Mesendoderm (in vitro differentiated cells): ENCODE results near the gene AGBL4.

Experiments used
- DNase-seq: peaks from one replicate; pipeline ENCODE4 v3.0.0; 2013
- H2AK5ac ChIP-seq: 2 replicates; pipeline ENCODE4 v1.6.1; 2013; ENCODE audit warnings: low read length, inconsistent platforms
- H2BK120ac ChIP-seq: 2 replicates; pipeline ENCODE4 v1.6.1; 2013; ENCODE audit warnings: low read depth, mild to moderate bottlenecking, low read length, moderate library complexity, mixed read lengths
- H2BK15ac ChIP-seq: replicated peaks from 2 replicates; pipeline ENCODE4 v1.6.1; 2013; ENCODE audit warnings: low read depth, mild to moderate bottlenecking, moderate library complexity
- H2BK5ac ChIP-seq: 2 replicates; pipeline ENCODE4 v1.6.1; 2013; ENCODE audit warnings: low read length, inconsistent platforms
- H3K18ac ChIP-seq: 2 replicates; pipeline ENCODE4 v1.6.1; 2013; ENCODE audit warnings: mild to moderate bottlenecking, low read length, mixed read lengths
- H3K23ac ChIP-seq: one replicate; pipeline ENCODE4 v1.6.1; 2013; ENCODE audit warnings: low read length
- H3K27ac ChIP-seq: 2 replicates; pipeline ENCODE4 v1.5.1; 2013; ENCODE audit warnings: low read depth, mild to moderate bottlenecking, inconsistent platforms, low read length, moderate library complexity
- H3K27me3 ChIP-seq: 2 replicates; pipeline ENCODE4 v1.6.1; 2013; ENCODE audit warnings: low read length, control low read depth, mild to moderate bottlenecking, inconsistent platforms; ENCODE audit not compliant: insufficient read depth, poor library complexity
- H3K36me3 ChIP-seq: 2 replicates; pipeline ENCODE4 v1.6.1; 2013; ENCODE audit warnings: low read length, inconsistent platforms; ENCODE audit not compliant: control insufficient read depth, insufficient read depth
- H3K4ac ChIP-seq: one replicate; pipeline ENCODE4 v1.6.1; 2013; ENCODE audit warnings: low read depth, mild to moderate bottlenecking, low read length, moderate library complexity
- H3K4me1 ChIP-seq: 2 replicates; pipeline ENCODE4 v1.6.1; 2013; ENCODE audit warnings: low read depth, low read length, inconsistent platforms; ENCODE audit not compliant: control insufficient read depth
- H3K4me2 ChIP-seq: 2 replicates; pipeline ENCODE4 v1.6.1; 2013; ENCODE audit warnings: low read length
- H3K4me3 ChIP-seq: 2 replicates; pipeline ENCODE4 v1.5.1; 2013; ENCODE audit warnings: mild to moderate bottlenecking, low read length
- H3K56ac ChIP-seq: one replicate; pipeline ENCODE4 v1.6.1; 2013; ENCODE audit warnings: low read length
- H3K79me1 ChIP-seq: 2 replicates; pipeline ENCODE4 v1.6.1; 2013; ENCODE audit warnings: low read length, inconsistent platforms
- H3K79me2 ChIP-seq: 2 replicates; pipeline ENCODE4 v1.6.1; 2013; ENCODE audit warnings: mild to moderate bottlenecking, low read length; ENCODE audit not compliant: control insufficient read depth, insufficient read depth
- H3K9ac ChIP-seq: 2 replicates; pipeline ENCODE4 v1.6.1; 2013; ENCODE audit warnings: low read length, inconsistent platforms
- H4K5ac ChIP-seq: one replicate; pipeline ENCODE4 v1.6.1; 2013; ENCODE audit warnings: low read length
- H4K8ac ChIP-seq: one replicate; pipeline ENCODE4 v1.6.1; 2013; ENCODE audit warnings: low read depth, mild to moderate bottlenecking, control low read depth, low read length, moderate library complexity
- WGBS: extraction: QIAGEN DNeasy Blood & Tissue Kit; methylation state at CpG from one replicate; pipeline ENCODE4 v1.1.7; 2013; ENCODE audit warnings: low lambda C conversion rate, missing lambda C conversion rate; ENCODE audit not compliant: insufficient coverage; ENCODE audit errors: extremely low coverage; 5-methylcytosine and 5-hydroxymethylcytosine counted together

AGBL4 gene

GRCh38 chr1:49060766-49061165 is 963.0 kb downstream of the AGBL4 start:
- Histone ChIP-seq H3K4me2 (no peak overlapping the region), H3K27ac (no peak overlapping the region), H4K8ac (no peak overlapping the region), H3K4ac (no peak overlapping the region), H3K18ac (no peak overlapping the region), H4K5ac (no peak overlapping the region), H2BK5ac (no peak overlapping the region), H3K79me2 (no peaks in the 10 kb centered on the region), H3K27me3 (no peaks in the 10 kb centered on the region), H3K4me1 (no peaks in the 10 kb centered on the region), H2BK120ac (no peak overlapping the region), H3K79me1 (no peaks in the 10 kb centered on the region), H3K23ac (no peak overlapping the region), H3K56ac (no peak overlapping the region), H2BK15ac (no peak overlapping the region), H2AK5ac (no peak overlapping the region), H3K9ac (no peak overlapping the region), H3K36me3 (no peaks in the 10 kb centered on the region), H3K4me3 (no peak overlapping the region)
- no CpG with 5 or more reads among the region's 1 CpG for WGBS
- no peak for DNase-seq

GRCh38 chr1:49059087-49059486 is 964.7 kb downstream of the AGBL4 start:
- no peak overlapping the region for H3K27ac ChIP-seq
- no peak overlapping the region for H4K8ac ChIP-seq
- H3K23ac ChIP-seq = no peak overlapping the region
- H3K4me2 ChIP-seq = no peak overlapping the region
- no peaks in the 10 kb centered on the region for H3K36me3 ChIP-seq
- DNase-seq = no peak
- no peaks in the 10 kb centered on the region for H3K27me3 ChIP-seq
- H3K4me3 ChIP-seq = no peak overlapping the region
- no peak overlapping the region for H3K4ac ChIP-seq
- no peak overlapping the region for H2BK15ac ChIP-seq
- H4K5ac ChIP-seq = no peak overlapping the region
- H3K79me1 ChIP-seq = no peaks in the 10 kb centered on the region
- H3K18ac ChIP-seq = no peak overlapping the region
- no peak overlapping the region for H3K9ac ChIP-seq
- WGBS = no CpG with 5 or more reads among the region's 3 CpGs
- H3K79me2 ChIP-seq = no peaks in the 10 kb centered on the region
- no peak overlapping the region for H2AK5ac ChIP-seq
- no peak overlapping the region for H2BK5ac ChIP-seq
- no peaks in the 10 kb centered on the region for H3K4me1 ChIP-seq
- no peak overlapping the region for H3K56ac ChIP-seq
- no peak overlapping the region for H2BK120ac ChIP-seq

- no peak overlapping the region for H3K27ac ChIP-seq
- H3K56ac ChIP-seq = no peak overlapping the region
- no peak overlapping the region for H4K5ac ChIP-seq
- no peaks in the 10 kb centered on the region for H3K27me3 ChIP-seq
- no peaks in the 10 kb centered on the region for H3K79me1 ChIP-seq
- no peak overlapping the region for H3K4me2 ChIP-seq
- H3K4me3 ChIP-seq = no peak overlapping the region
- WGBS = no CpG with 5 or more reads among the region's 1 CpG
- DNase-seq = no peak
- H3K9ac ChIP-seq = no peak overlapping the region
- H2BK15ac ChIP-seq = no peak overlapping the region
- no peak overlapping the region for H2BK5ac ChIP-seq
- no peak overlapping the region for H4K8ac ChIP-seq
- no peaks in the 10 kb centered on the region for H3K79me2 ChIP-seq
- no peak overlapping the region for H3K4ac ChIP-seq
- no peak overlapping the region for H3K23ac ChIP-seq
- H3K4me1 ChIP-seq = no peaks in the 10 kb centered on the region
- H3K36me3 ChIP-seq = no peaks in the 10 kb centered on the region
- no peak overlapping the region for H2AK5ac ChIP-seq
- H2BK120ac ChIP-seq = no peak overlapping the region
- H3K18ac ChIP-seq = no peak overlapping the region
Measured at GRCh38 chr1:49052102-49052501, 971.7 kb downstream of the AGBL4 start.

- H3K4me3 ChIP-seq = no peak overlapping the region
- no peak overlapping the region for H2AK5ac ChIP-seq
- H3K36me3 ChIP-seq = no peaks in the 10 kb centered on the region
- no peak overlapping the region for H3K23ac ChIP-seq
- H3K4me2 ChIP-seq = no peak overlapping the region
- no peak overlapping the region for H3K4ac ChIP-seq
- no peak overlapping the region for H2BK120ac ChIP-seq
- no peak overlapping the region for H4K5ac ChIP-seq
- H3K56ac ChIP-seq = no peak overlapping the region
- no peak overlapping the region for H4K8ac ChIP-seq
- no peak overlapping the region for H3K9ac ChIP-seq
- H3K27me3 ChIP-seq = no peaks in the 10 kb centered on the region
- no peak overlapping the region for H3K27ac ChIP-seq
- peak; percentile 71 for DNase-seq
- no peak overlapping the region for H3K18ac ChIP-seq
- H3K79me2 ChIP-seq = no peaks in the 10 kb centered on the region
- H3K4me1 ChIP-seq = no peaks in the 10 kb centered on the region
- no peaks in the 10 kb centered on the region for H3K79me1 ChIP-seq
- WGBS = no CpG with 5 or more reads among the region's 2 CpGs
- H2BK15ac ChIP-seq = no peak overlapping the region
- no peak overlapping the region for H2BK5ac ChIP-seq
Measured at GRCh38 chr1:49051647-49052046, 972.1 kb downstream of the AGBL4 start.

GRCh38 chr1:49050041-49050440 is 973.7 kb downstream of the AGBL4 start:
- no peak overlapping the region for H3K4ac ChIP-seq
- H3K4me1 ChIP-seq = no peaks in the 10 kb centered on the region
- no peak for DNase-seq
- no peaks in the 10 kb centered on the region for H3K79me2 ChIP-seq
- H3K79me1 ChIP-seq = no peaks in the 10 kb centered on the region
- H3K23ac ChIP-seq = no peak overlapping the region
- 100% methylated on average over 2 of the region's 4 CpGs for WGBS
- no peak overlapping the region for H3K9ac ChIP-seq
- no peak overlapping the region for H3K4me3 ChIP-seq
- H4K8ac ChIP-seq = no peak overlapping the region
- H4K5ac ChIP-seq = no peak overlapping the region
- H2BK120ac ChIP-seq = no peak overlapping the region
- H3K36me3 ChIP-seq = no peaks in the 10 kb centered on the region
- H3K56ac ChIP-seq = no peak overlapping the region
- no peaks in the 10 kb centered on the region for H3K27me3 ChIP-seq
- no peak overlapping the region for H3K4me2 ChIP-seq
- no peak overlapping the region for H3K27ac ChIP-seq
- H3K18ac ChIP-seq = no peak overlapping the region
- H2BK15ac ChIP-seq = no peak overlapping the region
- H2BK5ac ChIP-seq = no peak overlapping the region
- no peak overlapping the region for H2AK5ac ChIP-seq

GRCh38 chr1:49048188-49048587 is 975.6 kb downstream of the AGBL4 start:
- no peak overlapping the region for H2BK5ac ChIP-seq
- no peaks in the 10 kb centered on the region for H3K79me2 ChIP-seq
- H3K27ac ChIP-seq = no peak overlapping the region
- H2BK15ac ChIP-seq = no peak overlapping the region
- no peak overlapping the region for H2BK120ac ChIP-seq
- H3K18ac ChIP-seq = no peak overlapping the region
- no peak overlapping the region for H4K8ac ChIP-seq
- H3K27me3 ChIP-seq = no peaks in the 10 kb centered on the region
- no peaks in the 10 kb centered on the region for H3K4me1 ChIP-seq
- H3K56ac ChIP-seq = no peak overlapping the region
- no peak overlapping the region for H3K9ac ChIP-seq
- H3K4me3 ChIP-seq = no peak overlapping the region
- WGBS = no CpG with 5 or more reads among the region's 2 CpGs
- no peak overlapping the region for H4K5ac ChIP-seq
- H3K23ac ChIP-seq = no peak overlapping the region
- H3K4me2 ChIP-seq = no peak overlapping the region
- H3K4ac ChIP-seq = no peak overlapping the region
- no peaks in the 10 kb centered on the region for H3K36me3 ChIP-seq
- H2AK5ac ChIP-seq = no peak overlapping the region
- no peaks in the 10 kb centered on the region for H3K79me1 ChIP-seq
- DNase-seq = peak; percentile 41
